ACHN (cell line): Measurements from ENCODE around the gene SUSD6.

Experiments used
- DNase-seq: peaks from one replicate; pipeline ENCODE4 v3.0.0-alpha.2; 2015
- in situ Hi-C: cut with HindIII; loops from 2 replicates; pipeline ENCODE4 v1.10.0; 2017; ENCODE audit warnings: low sequenced_read_pairs, low pct_ligation_motif_present, low pct_unique_long_range_greater_than_20kb

SUSD6 gene

DNA sequence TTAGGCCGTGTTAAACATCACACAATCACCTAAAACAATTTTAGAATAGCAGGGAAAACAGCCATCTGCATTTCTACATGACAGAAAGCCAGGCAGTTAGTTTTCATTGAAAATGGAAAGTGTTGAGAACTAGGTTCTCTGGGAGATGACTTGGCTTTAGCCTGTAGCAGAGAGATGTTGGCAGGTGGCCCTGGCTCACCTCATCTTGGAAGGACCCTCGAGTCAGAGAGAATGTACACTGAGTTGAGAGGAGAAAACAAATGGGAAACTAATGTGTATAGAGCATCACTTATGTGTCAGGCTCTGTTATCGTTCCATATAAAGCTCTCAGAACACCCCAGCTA, 51.9 kb downstream of the SUSD6 start:
- in situ Hi-C loops, result no loop called here
- DNase-seq, result no peak

- no peak for DNase-seq
- in situ Hi-C loops, result no loop called here
Observed at GRCh38 chr14:69664265-69664664, 52.9 kb downstream of the SUSD6 start.

GRCh38 chr14:69664865-69665526, 53.6 kb downstream of the SUSD6 start:
- no peak for DNase-seq
- in situ Hi-C loops, result no loop called here

- in situ Hi-C loops, result no loop called here
- DNase-seq, result no peak
Observed at GRCh38 chr14:69665631-69666030, 54.2 kb downstream of the SUSD6 start.

- in situ Hi-C loops, result no loop called here
- DNase-seq, result no peak
Observed at GRCh38 chr14:69666112-69666511, 54.7 kb downstream of the SUSD6 start.

GRCh38 chr14:69666690-69667211, 55.4 kb downstream of the SUSD6 start:
- in situ Hi-C loops, result no loop called here
- DNase-seq, result no peak

- DNase-seq, result no peak
- in situ Hi-C loops, result no loop called here
Observed at GRCh38 chr14:69667938-69668335, 56.5 kb downstream of the SUSD6 start.

DNA sequence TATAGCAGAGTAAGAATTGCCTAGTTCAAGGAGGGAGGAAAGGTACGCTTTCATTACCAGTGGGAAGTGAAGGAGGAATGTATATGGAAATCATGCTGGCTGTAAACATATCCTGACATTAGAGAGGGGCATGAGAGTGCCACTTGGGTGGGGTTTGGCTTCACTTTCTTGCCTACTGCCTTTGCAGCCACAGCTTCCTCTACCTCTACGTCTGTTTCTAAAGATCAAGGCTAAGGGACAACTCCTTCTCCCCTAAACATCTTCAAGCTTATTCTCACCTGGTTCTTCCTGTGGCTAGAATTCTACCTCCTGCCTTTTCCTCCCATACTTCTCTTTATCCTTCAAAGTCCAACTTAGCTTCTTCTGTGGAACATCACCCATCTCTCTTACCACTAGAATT, 58.0 kb downstream of the SUSD6 start:
- in situ Hi-C loops, result no loop called here
- DNase-seq, result no peak

- peak; percentile 30 for DNase-seq
- in situ Hi-C loops, result no loop called here
Observed at GRCh38 chr14:69670093-69670492, 58.7 kb downstream of the SUSD6 start.

DNA sequence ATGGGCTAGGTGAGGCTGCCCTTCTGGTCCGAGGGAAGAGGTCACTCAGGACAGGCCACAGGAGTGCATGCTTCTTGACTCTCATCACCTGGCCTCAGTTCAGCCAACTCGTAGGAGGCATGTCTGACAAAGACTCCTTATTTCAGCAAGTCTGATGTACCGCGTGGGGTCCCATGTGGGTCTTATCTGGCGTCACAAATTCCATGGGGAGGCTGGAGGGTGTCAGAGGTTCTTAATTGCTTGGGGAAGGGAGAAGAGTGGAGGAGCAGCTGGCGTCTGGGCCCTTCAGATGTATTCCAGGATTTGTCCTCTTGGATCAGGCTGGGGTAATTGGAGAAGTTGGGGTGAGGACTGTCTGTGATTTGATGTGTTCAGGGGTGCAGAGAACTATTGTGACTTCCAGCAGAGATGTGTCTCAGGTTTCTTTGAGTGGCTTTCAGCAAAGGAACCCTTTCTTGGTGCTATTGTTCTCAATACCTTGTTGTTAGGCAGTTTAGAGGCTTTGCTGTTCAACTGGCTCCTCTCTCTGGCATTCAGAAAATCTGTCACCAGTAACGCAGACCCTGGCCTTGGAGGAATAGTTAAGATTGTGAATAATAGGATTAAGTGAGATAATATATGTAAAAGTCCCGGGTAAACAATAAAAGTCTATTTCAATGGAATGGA, 60.1 kb downstream of the SUSD6 start:
- DNase-seq, result no peak
- in situ Hi-C loops, result no loop called here

GRCh38 chr14:69672356-69672755, 61.0 kb downstream of the SUSD6 start:
- DNase-seq, result no peak
- in situ Hi-C loops, result no loop called here

GRCh38 chr14:69673104-69673503, 61.7 kb downstream of the SUSD6 start:
- in situ Hi-C loops, result no loop called here
- no peak for DNase-seq

- in situ Hi-C loops, result no loop called here
Observed at GRCh38 chr14:69673578-69674305, 62.3 kb downstream of the SUSD6 start.

GRCh38 chr14:69674546-69675244, 63.3 kb downstream of the SUSD6 start:
- in situ Hi-C loops, result no loop called here
- no peak for DNase-seq

More at GRCh38 chr14:69673578-69674305, 62.3 kb downstream of the SUSD6 start:
- DNase-seq, result no peak

DNA sequence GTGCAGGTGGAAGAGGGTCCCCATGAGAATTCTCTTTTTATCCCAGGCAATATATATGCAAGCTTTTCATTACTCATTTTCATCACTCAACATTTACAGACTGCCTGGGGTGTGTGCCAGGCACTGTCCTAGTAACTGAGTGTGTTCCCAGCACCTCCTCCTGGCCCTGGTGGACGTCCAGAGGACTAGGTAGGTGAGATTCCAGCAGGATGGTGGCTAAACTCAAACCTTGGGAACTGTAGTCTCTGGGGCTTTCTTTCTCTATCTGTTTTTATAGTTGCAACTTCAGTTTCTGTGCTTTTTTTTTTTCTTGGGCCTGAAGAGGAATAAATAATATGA, 63.8 kb downstream of the SUSD6 start:
- no peak for DNase-seq
- in situ Hi-C loops, result no loop called here

DNA sequence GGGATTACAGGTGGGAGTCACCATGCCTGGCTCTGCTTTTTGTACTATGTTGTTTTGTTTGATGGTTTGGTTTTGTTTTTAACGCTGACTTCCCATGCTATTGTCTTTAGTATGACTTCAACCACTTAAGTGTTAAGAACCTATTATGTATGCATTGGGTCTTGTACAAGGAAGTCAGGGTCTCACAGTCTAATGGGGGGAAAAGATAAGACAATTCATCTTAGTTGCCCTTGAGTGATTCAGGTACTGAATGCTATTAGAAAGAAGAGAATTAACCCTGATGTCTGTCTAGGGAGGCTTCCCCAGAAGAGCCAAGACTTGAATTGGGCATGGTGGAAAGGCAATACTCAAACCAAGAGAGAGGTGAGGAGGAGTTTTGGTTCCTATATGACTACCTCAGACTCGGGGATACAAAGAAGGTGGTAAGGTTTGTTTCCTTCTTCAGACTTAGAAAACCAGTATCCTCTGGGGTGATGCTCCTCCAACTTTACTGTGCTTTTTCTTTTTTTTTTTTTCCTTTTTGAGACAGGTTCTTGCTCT, 64.6 kb downstream of the SUSD6 start:
- DNase-seq, result no peak
- in situ Hi-C loops, result no loop called here

- in situ Hi-C loops, result no loop called here
- no peak for DNase-seq
Observed at GRCh38 chr14:69676723-69677122, 65.3 kb downstream of the SUSD6 start.

GRCh38 chr14:69680297-69680696, 68.9 kb downstream of the SUSD6 start:
- in situ Hi-C loops, result no loop called here

GRCh38 chr14:69682136-69682535, 70.7 kb downstream of the SUSD6 start:
- DNase-seq, result no peak
- in situ Hi-C loops, result no loop called here

More at GRCh38 chr14:69680297-69680696, 68.9 kb downstream of the SUSD6 start:
- DNase-seq, result no peak
